SK-N-SH treated with all-trans-retinoic acid at 6 μM for 48 hours (cell line): ENCODE measurements around the gene GLIPR2.

Experiments used
- ARNTL ChIP-seq: fragments of 450-650 bp; formaldehyde crosslinking; IDR thresholded peaks from 2 replicates; pipeline ENCODE4 v1.5.0; 2020; ENCODE audit warnings: low read depth, mild to moderate bottlenecking, moderate library complexity, borderline replicate concordance
- CREB5 ChIP-seq: fragments of 250-450 bp; sonication (Bioruptor Pico); IDR thresholded peaks from 2 replicates; pipeline ENCODE4 v1.5.1; 2020; ENCODE audit warnings: low read depth, mild to moderate bottlenecking, moderate library complexity
- CSRNP3 ChIP-seq: fragments of 250-450 bp; sonication (Bioruptor Pico); IDR thresholded peaks from 2 replicates; pipeline ENCODE4 v1.5.1; 2021; ENCODE audit warnings: mild to moderate bottlenecking, moderate library complexity
- ESRRG ChIP-seq: fragments of 250-450 bp; sonication (Bioruptor Pico); IDR thresholded peaks from 2 replicates; pipeline ENCODE4 v1.6.1; 2021; ENCODE audit warnings: mild to moderate bottlenecking
- GLIS3 ChIP-seq: fragments of 250-450 bp; sonication (Bioruptor Pico); IDR thresholded peaks from 2 replicates; pipeline ENCODE4 v1.5.0; 2020; ENCODE audit warnings: mild to moderate bottlenecking, moderate library complexity
- ISL1 ChIP-seq: fragments of 250-450 bp; sonication (Bioruptor Pico); IDR thresholded peaks from 2 replicates; pipeline ENCODE4 v2.1.2; 2022; ENCODE audit warnings: mild to moderate bottlenecking, moderate library complexity
- PATZ1 ChIP-seq: fragments of 250-450 bp; sonication (Bioruptor Pico); IDR thresholded peaks from 2 replicates; pipeline ENCODE4 v1.8.0; 2020; ENCODE audit warnings: mild to moderate bottlenecking, moderate library complexity, borderline replicate concordance
- POU6F1 ChIP-seq: fragments of 250-450 bp; sonication (Bioruptor Pico); IDR thresholded peaks from 2 replicates; pipeline ENCODE4 v1.8.0; 2021; ENCODE audit warnings: low read depth, mild to moderate bottlenecking, moderate library complexity, borderline replicate concordance
- PPARA ChIP-seq: fragments of 250-450 bp; sonication (Bioruptor Pico); IDR thresholded peaks from 2 replicates; pipeline ENCODE4 v1.5.0; 2020; ENCODE audit warnings: mild to moderate bottlenecking, borderline replicate concordance
- SNAI2 ChIP-seq: fragments of 250-450 bp; sonication (Bioruptor Pico); IDR thresholded peaks from 2 replicates; pipeline ENCODE4 v1.5.0; 2020; ENCODE audit warnings: mild to moderate bottlenecking, moderate library complexity
- TCF4 ChIP-seq: fragments of 250-450 bp; sonication (Bioruptor Pico); IDR thresholded peaks from 2 replicates; pipeline ENCODE4 v1.8.0; 2021; ENCODE audit warnings: mild to moderate bottlenecking, moderate library complexity, borderline replicate concordance
- ZC3H10 ChIP-seq: fragments of 250-450 bp; sonication (Bioruptor Pico); IDR thresholded peaks from 2 replicates; pipeline ENCODE4 v1.5.1; 2021; ENCODE audit warnings: mild to moderate bottlenecking, moderate library complexity
- ZFP3 ChIP-seq: fragments of 250-450 bp; sonication (Bioruptor Pico); IDR thresholded peaks from 2 replicates; pipeline ENCODE4 v1.5.0; 2020; ENCODE audit warnings: mild to moderate bottlenecking, moderate library complexity
- ZNF8 ChIP-seq: fragments of 450-650 bp; formaldehyde crosslinking; IDR thresholded peaks from 2 replicates; pipeline ENCODE4 v1.5.0; 2020; ENCODE audit warnings: mild to moderate bottlenecking, moderate library complexity

- no peak for TF ChIP-seq ZFP3 (CRISPR knock-in tag)
- no peak for TF ChIP-seq ZNF8 (CRISPR knock-in tag)
- TF ChIP-seq ZC3H10 (CRISPR knock-in tag) = no peak
- TF ChIP-seq PPARA (CRISPR knock-in tag) = no peak
- TF ChIP-seq CSRNP3 = no peak
- no peak for TF ChIP-seq PATZ1 (CRISPR knock-in tag)
- TF ChIP-seq ESRRG (CRISPR knock-in tag) = no peak
- TF ChIP-seq GLIS3 (CRISPR knock-in tag) = no peak
- TF ChIP-seq CREB5 = no peak
- no peak for TF ChIP-seq SNAI2 (CRISPR knock-in tag)
- no peak for TF ChIP-seq TCF4 (CRISPR knock-in tag)
- no peak for TF ChIP-seq POU6F1 (CRISPR knock-in tag)
- TF ChIP-seq ISL1 (CRISPR knock-in tag) = no peak
- TF ChIP-seq ARNTL (CRISPR knock-in tag) = no peak
Measured at GRCh38 chr9:36138901-36139300, 2.4 kb downstream of the GLIPR2 start.
